Left forelimb (tissue), 1 donor: ENCODE measurements around the gene IL23A.
"Not testable (repeated sequence)": the region's sequence is repeated elsewhere in the genome, so short reads cannot be mapped to it uniquely, and the experiment has no call there.

Experiments
- DNase-seq: peaks from one replicate; pipeline ENCODE4 v3.0.0-alpha.2; 2018; ENCODE audit warnings: low spot score

The IL23A gene

GRCh38 chr12:56338308-56339157 is at the start of gene IL23A:
Gene IL23A (plus strand): TSS chr12:56338884. CDS start chr12:56339045, 161 bp downstream.
- no peak for DNase-seq

GRCh38 chr12:56293795-56294194 is 44.9 kb upstream of the IL23A start:
- no peak for DNase-seq

- DNase-seq = no peak
Measured at GRCh38 chr12:56296295-56296694, 42.4 kb upstream of the IL23A start.

- DNase-seq = no peak
Measured at GRCh38 chr12:56297400-56297799, 41.3 kb upstream of the IL23A start.

GRCh38 chr12:56298828-56299227 is 39.9 kb upstream of the IL23A start:
- no peak for DNase-seq

GRCh38 chr12:56299308-56299852 is 39.3 kb upstream of the IL23A start:
- DNase-seq = no peak

- DNase-seq = peak; percentile 98
Measured at GRCh38 chr12:56299853-56300643, 38.6 kb upstream of the IL23A start, which contains the start of gene CS. Gene CS (minus strand): TSS chr12:56300330. CDS start chr12:56300201, 129 bp downstream.

GRCh38 chr12:56300644-56301464 is 37.8 kb upstream of the IL23A start:
- DNase-seq = no peak

GRCh38 chr12:56304276-56304675 is 34.4 kb upstream of the IL23A start:
- DNase-seq = no peak

GRCh38 chr12:56304872-56305590 is 33.7 kb upstream of the IL23A start:
- DNase-seq = no peak

- DNase-seq = no peak
Measured at GRCh38 chr12:56307221-56307965, 31.3 kb upstream of the IL23A start.

GRCh38 chr12:56308714-56309113 is 30.0 kb upstream of the IL23A start:
- no peak for DNase-seq

- no peak for DNase-seq
Measured at GRCh38 chr12:56311003-56311402, 27.7 kb upstream of the IL23A start.

- DNase-seq = no peak
Measured at GRCh38 chr12:56315249-56315621, 23.4 kb upstream of the IL23A start.

- DNase-seq = peak; percentile 97
Measured at GRCh38 chr12:56315622-56316473, 22.8 kb upstream of the IL23A start, which contains the start of gene CNPY2. Gene CNPY2 (minus strand): TSS chr12:56315988. CDS start chr12:56315217, 771 bp downstream.

- no peak for DNase-seq
Measured at GRCh38 chr12:56317675-56318074, 21.0 kb upstream of the IL23A start.

- no peak for DNase-seq
Measured at GRCh38 chr12:56321027-56321426, 17.7 kb upstream of the IL23A start.

GRCh38 chr12:56321610-56322009 is 17.1 kb upstream of the IL23A start:
- DNase-seq = not testable (repeated sequence)

GRCh38 chr12:56324206-56324605 is 14.5 kb upstream of the IL23A start:
- no peak for DNase-seq
